Measurements from ENCODE around the gene SNORC. TPM values are rescaled to one million over a fixed set of nuclear protein-coding genes. Genes with fewer than 3 reads are reported as not detected.

SNORC gene
- 0.53 TPM for total RNA-seq
- long read RNA-seq, result 0 reads

DNA sequence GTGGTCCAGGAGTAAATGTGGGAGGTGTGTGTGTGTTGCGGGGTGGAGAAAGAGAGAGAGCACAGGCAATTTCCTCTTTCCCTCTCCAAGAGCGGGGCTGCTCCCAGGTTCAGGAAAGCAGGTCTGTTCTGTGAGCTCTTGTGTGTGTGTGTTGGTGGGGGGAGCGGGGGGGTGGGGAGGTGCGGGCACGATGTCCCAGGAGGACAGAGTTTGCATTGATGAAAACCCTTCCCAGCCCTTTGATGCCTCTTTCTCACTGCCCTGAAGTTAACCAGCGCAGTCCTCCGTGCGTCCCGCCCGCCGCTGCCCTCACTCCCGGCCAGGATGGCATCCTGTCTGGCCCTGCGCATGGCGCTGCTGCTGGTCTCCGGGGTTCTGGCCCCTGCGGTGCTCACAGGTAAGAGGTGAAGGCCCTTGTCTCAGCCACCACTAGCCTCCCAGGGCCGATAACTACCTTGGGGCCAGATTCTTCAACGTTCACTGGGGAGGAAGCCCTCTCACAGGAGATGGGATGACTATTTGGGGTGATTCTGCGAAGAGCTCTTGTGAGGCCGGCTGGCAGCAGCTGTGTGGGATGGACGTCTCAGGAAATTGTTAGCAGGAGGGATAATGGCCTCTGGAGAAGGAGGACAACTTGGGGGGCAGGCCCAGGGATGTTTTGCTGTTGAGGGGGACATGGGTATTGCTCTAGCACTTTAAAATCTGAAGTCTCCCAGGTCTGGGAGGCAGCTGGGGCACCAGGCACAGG lies at the start of gene SNORC:
SNORC (plus strand) TSS at position 247 of the 748 bp plus-strand sequence; CDS start at position 325, 78 bp downstream.
- Histone ChIP-seq H3K4me3 (no peak within 1 kb of the TSS), H3K36me3 (no peaks in the 10 kb centered on the region), H3K4me1 (no peaks in the 10 kb centered on the region), H3K9me3 (no peaks in the 10 kb centered on the region), H3K27ac (no peak within 1 kb of the TSS), H3K27me3 (ENCODE audit: low read depth) (peaks cover 4% of the 10 kb centered on the region)
- no peak for DNase-seq
- intact Hi-C loops (cut with DNase I), result no loop called here
- no peak for TF ChIP-seq CTCF (IDR thresholded peaks at IDR 0.05)
- no peak for ATAC-seq

DNA sequence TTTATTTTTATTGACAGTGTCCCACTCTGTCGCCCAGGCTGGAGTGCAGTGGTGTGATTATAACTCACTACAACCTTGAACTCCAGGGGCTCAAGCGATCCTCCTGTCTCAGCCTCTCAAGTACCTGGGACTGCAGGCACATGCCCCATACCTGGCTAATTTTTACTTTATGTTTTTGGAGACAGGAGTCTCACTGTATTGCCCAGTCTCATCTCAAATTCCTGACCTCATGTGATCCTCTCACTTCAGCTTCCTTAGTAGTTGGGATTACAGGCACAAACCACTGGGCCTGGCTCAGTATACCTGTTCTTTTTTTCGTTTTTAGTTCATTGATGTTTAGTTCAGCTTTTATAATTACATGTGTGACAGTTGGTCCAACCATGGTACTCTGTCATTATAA lies 40.1 kb upstream of the SNORC start:
- ATAC-seq (no peak), DNase-seq (no peak)
- Histone ChIP-seq H3K27ac (no peak overlapping the region), H3K9me3 (no peaks in the 10 kb centered on the region), H3K4me3 (no peak overlapping the region), H3K27me3 (ENCODE audit: low read depth) (no peaks in the 10 kb centered on the region), H3K4me1 (no peaks in the 10 kb centered on the region), H3K36me3 (peaks cover 78% of the 10 kb centered on the region)
- no peak for TF ChIP-seq CTCF (IDR thresholded peaks at IDR 0.05)
- intact Hi-C loops (cut with DNase I), result no loop called here

- DNase-seq (no peak), ATAC-seq (no peak)
- no peak overlapping the region for H3K4me3 ChIP-seq
- intact Hi-C loops (cut with DNase I), result no loop called here
- TF ChIP-seq CTCF (IDR thresholded peaks at IDR 0.05), result no peak
- no peaks in the 10 kb centered on the region for H3K9me3 ChIP-seq
- H3K27me3 ChIP-seq (ENCODE audit: low read depth), result no peaks in the 10 kb centered on the region
- no peaks in the 10 kb centered on the region for H3K4me1 ChIP-seq
- no peak overlapping the region for H3K27ac ChIP-seq
- H3K36me3 ChIP-seq, result peaks cover 81% of the 10 kb centered on the region
Observed at GRCh38 chr2:232831496-232831895, 38.6 kb upstream of the SNORC start.

DNA sequence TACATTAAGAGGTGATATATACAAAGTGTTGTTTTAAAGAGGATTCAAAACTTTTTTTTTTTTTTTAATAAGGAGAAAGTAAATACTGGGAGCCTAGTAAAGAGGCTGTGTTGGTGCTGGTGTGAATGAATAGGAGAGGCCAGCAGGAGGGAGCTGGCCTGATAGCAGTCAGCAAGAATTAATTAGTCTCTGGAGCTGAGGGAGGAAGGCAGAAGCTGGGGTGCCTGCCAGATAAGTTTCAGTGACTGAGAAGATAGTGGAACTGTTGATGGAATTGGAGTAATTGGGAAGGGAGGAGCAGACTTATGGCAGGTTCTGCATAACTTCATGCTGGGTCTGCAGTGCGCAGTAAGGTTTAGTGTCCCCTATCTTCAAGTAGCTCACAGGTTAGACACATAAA lies 36.2 kb upstream of the SNORC start:
- no peaks in the 10 kb centered on the region for H3K27me3 ChIP-seq (ENCODE audit: low read depth)
- H3K4me1 ChIP-seq, result peaks cover 9% of the 10 kb centered on the region
- DNase-seq (no peak), ATAC-seq (no peak)
- peaks cover 90% of the 10 kb centered on the region for H3K36me3 ChIP-seq
- no peak overlapping the region for H3K27ac ChIP-seq
- no peaks in the 10 kb centered on the region for H3K9me3 ChIP-seq
- no peak for TF ChIP-seq CTCF (IDR thresholded peaks at IDR 0.05)
- H3K4me3 ChIP-seq, result no peak overlapping the region
- intact Hi-C loops (cut with DNase I), result no loop called here

DNA sequence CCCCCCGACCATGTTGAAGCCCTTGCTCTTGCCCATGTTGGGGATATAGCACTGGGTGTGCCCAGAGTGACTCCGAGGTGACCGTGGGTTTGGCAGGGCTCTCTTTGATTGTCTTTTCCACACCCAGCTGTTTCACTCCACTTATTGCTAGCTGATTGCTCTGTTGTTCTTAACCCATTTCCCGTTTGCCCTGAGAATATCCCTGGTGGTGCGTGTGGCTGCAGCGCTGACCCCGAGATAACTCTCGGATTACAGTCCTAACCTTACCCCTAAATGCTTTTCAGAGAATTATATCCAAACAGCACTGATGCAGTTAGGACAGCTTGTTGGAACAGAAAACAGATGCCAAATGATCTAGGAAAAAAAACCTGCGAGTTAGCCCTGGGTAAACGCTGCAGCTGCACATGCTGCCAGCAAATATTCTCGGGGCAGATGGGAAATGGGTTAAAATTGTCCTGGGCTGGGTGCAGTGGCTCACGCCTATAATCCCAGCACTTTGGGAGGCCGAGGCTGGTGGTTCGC lies 34.3 kb upstream of the SNORC start:
- Histone ChIP-seq H3K27ac (no peak overlapping the region), H3K36me3 (peaks cover 92% of the 10 kb centered on the region), H3K4me3 (no peak overlapping the region), H3K27me3 (ENCODE audit: low read depth) (no peaks in the 10 kb centered on the region), H3K4me1 (peaks cover 19% of the 10 kb centered on the region), H3K9me3 (no peaks in the 10 kb centered on the region)
- DNase-seq (no peak), ATAC-seq (no peak)
- intact Hi-C loops (cut with DNase I), result no loop called here
- no peak for TF ChIP-seq CTCF (IDR thresholded peaks at IDR 0.05)
